DOHH2 (cell line): Measurements from ENCODE around the gene ELMOD2.

ENCODE experiments used
- H3F3A ChIP-seq: fragments of 200-600 bp; sonication (generic), shearing (Covaris generic); 2 replicates; pipeline ENCODE4 v1.6.0; 2016; ENCODE audit warnings: antibody characterized with exemption, mild to moderate bottlenecking; ENCODE audit not compliant: control insufficient read depth, insufficient read depth
- H3K27ac ChIP-seq: fragments of 200-600 bp; sonication (generic); 2 replicates; pipeline ENCODE4 v1.5.1; 2014; ENCODE audit warnings: low read depth, mild to moderate bottlenecking, low read length, moderate library complexity
- H3K27me3 ChIP-seq: fragments of 200-600 bp; sonication (generic); 2 replicates; pipeline ENCODE4 v1.6.1; 2014; ENCODE audit warnings: mild to moderate bottlenecking, low read length, mixed read lengths; ENCODE audit not compliant: control insufficient read depth
- H3K36me3 ChIP-seq: fragments of 200-600 bp; sonication (generic); 2 replicates; pipeline ENCODE4 v1.6.1; 2014; ENCODE audit warnings: mild to moderate bottlenecking, low read length, moderate library complexity, mixed read lengths; ENCODE audit not compliant: control insufficient read depth
- H3K4me1 ChIP-seq: fragments of 200-600 bp; sonication (generic); 2 replicates; pipeline ENCODE4 v1.6.1; 2014; ENCODE audit warnings: mild to moderate bottlenecking, low read length, mixed read lengths; ENCODE audit not compliant: control insufficient read depth
- H3K4me2 ChIP-seq: fragments of 200-600 bp; sonication (generic); 2 replicates; pipeline ENCODE4 v1.6.0; 2014; ENCODE audit warnings: mild to moderate bottlenecking, low read length, moderate library complexity
- H3K4me3 ChIP-seq: fragments of 200-600 bp; sonication (generic); 2 replicates; pipeline ENCODE4 v1.5.1; 2014; ENCODE audit warnings: mild to moderate bottlenecking, low read length, mixed read lengths
- H3K79me2 ChIP-seq: fragments of 200-600 bp; sonication (generic); 2 replicates; pipeline ENCODE4 v1.6.1; 2014; ENCODE audit warnings: mild to moderate bottlenecking, low read length, mixed read lengths; ENCODE audit not compliant: control insufficient read depth
- H3K9me2 ChIP-seq: fragments of 200-600 bp; sonication (generic); replicated peaks from 2 replicates; pipeline ENCODE4 v1.6.1; 2014; ENCODE audit warnings: mild to moderate bottlenecking, low read length, mixed read lengths; ENCODE audit not compliant: control insufficient read depth
- H3K9me3 ChIP-seq: fragments of 200-600 bp; sonication (generic); 2 replicates; pipeline ENCODE4 v1.6.1; 2014; ENCODE audit warnings: antibody characterized with exemption, low read length, mixed read lengths; ENCODE audit not compliant: control insufficient read depth, insufficient read depth
- H4K20me1 ChIP-seq: fragments of 200-600 bp; sonication (generic); 2 replicates; pipeline ENCODE4 v1.6.0; 2014; ENCODE audit warnings: low read depth, mild to moderate bottlenecking, antibody characterized with exemption, low read length, moderate library complexity; ENCODE audit not compliant: control insufficient read depth, insufficient read depth
- EZH2phosphoT487 ChIP-seq: fragments of 200-600 bp; sonication (generic); IDR thresholded peaks from 2 replicates; pipeline ENCODE4 v1.6.1; 2017; ENCODE audit warnings: borderline replicate concordance, mild to moderate bottlenecking, antibody characterized with exemption, low read length, moderate library complexity, mixed read lengths
- TF ChIP-seq, protein P1 (sequence below): fragments of 200-600 bp; sonication (generic); IDR thresholded peaks from one replicate; pipeline ENCODE4 v1.5.1; 2014; ENCODE audit warnings: antibody characterized with exemption, mild to moderate bottlenecking, low read depth, low read length; ENCODE audit not compliant: poor library complexity, severe bottlenecking

The ELMOD2 gene

DNA sequence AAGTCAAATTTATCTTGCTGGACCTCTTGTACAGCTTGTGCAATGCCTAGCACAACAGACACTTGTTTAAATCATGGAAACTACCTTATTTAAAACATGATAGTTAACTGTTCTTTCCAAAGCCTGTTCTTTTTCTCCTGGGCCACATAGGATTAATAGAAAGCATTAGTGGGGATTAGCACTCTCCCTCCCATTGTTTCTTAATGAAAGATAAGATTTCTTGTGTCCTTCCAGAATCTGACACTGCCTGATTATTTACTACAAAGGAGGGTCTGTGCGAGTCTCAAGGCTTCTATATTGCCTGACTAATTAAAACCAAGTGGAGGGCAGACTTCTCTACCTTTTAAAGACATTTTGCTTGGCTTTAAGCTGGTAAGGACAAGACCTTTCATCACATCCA, 8.5 kb upstream of the ELMOD2 start:
- H3K4me1 ChIP-seq, result no peaks in the 10 kb centered on the region
- H3F3A ChIP-seq, result no peaks in the 10 kb centered on the region
- no peak overlapping the region for H3K27ac ChIP-seq
- no peaks in the 10 kb centered on the region for H4K20me1 ChIP-seq
- no peaks in the 10 kb centered on the region for H3K79me2 ChIP-seq
- no peak overlapping the region for H3K4me3 ChIP-seq
- H3K36me3 ChIP-seq, result no peaks in the 10 kb centered on the region
- H3K9me3 ChIP-seq, result no peaks in the 10 kb centered on the region
- no peak overlapping the region for H3K4me2 ChIP-seq
- no peaks in the 10 kb centered on the region for H3K27me3 ChIP-seq
- no peaks in the 10 kb centered on the region for H3K9me2 ChIP-seq
- no peak for TF ChIP-seq EZH2phosphoT487
- TF ChIP-seq, protein P1, sequence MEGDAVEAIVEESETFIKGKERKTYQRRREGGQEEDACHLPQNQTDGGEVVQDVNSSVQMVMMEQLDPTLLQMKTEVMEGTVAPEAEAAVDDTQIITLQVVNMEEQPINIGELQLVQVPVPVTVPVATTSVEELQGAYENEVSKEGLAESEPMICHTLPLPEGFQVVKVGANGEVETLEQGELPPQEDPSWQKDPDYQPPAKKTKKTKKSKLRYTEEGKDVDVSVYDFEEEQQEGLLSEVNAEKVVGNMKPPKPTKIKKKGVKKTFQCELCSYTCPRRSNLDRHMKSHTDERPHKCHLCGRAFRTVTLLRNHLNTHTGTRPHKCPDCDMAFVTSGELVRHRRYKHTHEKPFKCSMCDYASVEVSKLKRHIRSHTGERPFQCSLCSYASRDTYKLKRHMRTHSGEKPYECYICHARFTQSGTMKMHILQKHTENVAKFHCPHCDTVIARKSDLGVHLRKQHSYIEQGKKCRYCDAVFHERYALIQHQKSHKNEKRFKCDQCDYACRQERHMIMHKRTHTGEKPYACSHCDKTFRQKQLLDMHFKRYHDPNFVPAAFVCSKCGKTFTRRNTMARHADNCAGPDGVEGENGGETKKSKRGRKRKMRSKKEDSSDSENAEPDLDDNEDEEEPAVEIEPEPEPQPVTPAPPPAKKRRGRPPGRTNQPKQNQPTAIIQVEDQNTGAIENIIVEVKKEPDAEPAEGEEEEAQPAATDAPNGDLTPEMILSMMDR, result no peak

DNA sequence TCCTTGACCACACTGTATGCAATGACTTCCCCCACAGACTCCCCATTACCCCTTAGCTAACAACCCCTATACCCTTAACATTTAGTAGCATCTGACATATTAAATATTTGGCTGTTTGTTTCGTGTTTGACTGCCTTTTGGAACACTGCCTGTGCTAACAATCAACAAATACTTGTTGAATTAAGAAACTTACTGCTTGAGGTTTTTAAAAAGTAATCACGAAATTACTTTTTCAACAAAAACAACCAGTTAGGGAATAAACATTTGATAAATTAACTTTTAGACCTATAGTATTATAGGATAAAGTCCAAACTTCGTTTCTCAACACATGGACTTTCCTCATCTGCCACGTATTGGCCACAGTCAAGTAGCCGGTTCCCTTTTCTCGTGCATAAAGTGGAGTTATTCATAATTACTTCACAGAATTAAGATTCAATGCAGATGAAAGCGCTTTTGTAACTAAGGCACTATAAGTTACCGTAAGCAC, 555 bp upstream of the ELMOD2 start:
- H3K9me2 ChIP-seq, result no peaks in the 10 kb centered on the region
- no peaks in the 10 kb centered on the region for H3K9me3 ChIP-seq
- peaks cover 17% of the 10 kb centered on the region for H3K79me2 ChIP-seq
- peak overlapping the region; percentile 83 for H3K4me2 ChIP-seq
- TF ChIP-seq EZH2phosphoT487, result no peak
- TF ChIP-seq, protein P1, result no peak
- peak overlapping the region; percentile 93 for H3K4me3 ChIP-seq
- no peaks in the 10 kb centered on the region for H3F3A ChIP-seq
- H3K4me1 ChIP-seq, result peaks cover 19% of the 10 kb centered on the region
- H4K20me1 ChIP-seq, result no peaks in the 10 kb centered on the region
- peaks cover 27% of the 10 kb centered on the region for H3K36me3 ChIP-seq
- H3K27ac ChIP-seq, result no peak overlapping the region
- no peaks in the 10 kb centered on the region for H3K27me3 ChIP-seq

DNA sequence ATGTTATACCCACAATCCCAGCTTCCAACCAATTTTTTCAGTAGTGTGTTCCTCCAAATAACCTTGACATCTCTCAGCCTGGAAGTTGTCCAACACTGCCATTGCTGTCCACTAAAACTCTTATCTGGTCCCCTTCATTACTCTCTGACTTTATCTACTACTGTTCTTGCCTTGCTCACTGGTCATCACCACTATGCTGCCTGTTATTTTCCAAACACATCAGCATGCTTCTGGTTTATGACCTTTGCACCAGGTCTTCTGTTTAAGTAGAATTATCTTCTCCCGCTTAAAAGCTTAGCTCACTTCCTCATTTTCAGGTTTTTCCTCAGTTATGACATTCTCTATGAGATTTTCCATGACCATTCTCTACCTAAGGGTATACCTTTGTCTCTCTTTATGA, 5.5 kb downstream of the ELMOD2 start:
- no peaks in the 10 kb centered on the region for H4K20me1 ChIP-seq
- no peak overlapping the region for H3K4me2 ChIP-seq
- no peak overlapping the region for H3K4me3 ChIP-seq
- H3K4me1 ChIP-seq, result peaks cover 13% of the 10 kb centered on the region
- peaks cover 23% of the 10 kb centered on the region for H3K36me3 ChIP-seq
- no peaks in the 10 kb centered on the region for H3K9me2 ChIP-seq
- H3K27ac ChIP-seq, result no peak overlapping the region
- TF ChIP-seq, protein P1, result no peak
- no peak for TF ChIP-seq EZH2phosphoT487
- H3F3A ChIP-seq, result no peaks in the 10 kb centered on the region
- no peaks in the 10 kb centered on the region for H3K9me3 ChIP-seq
- peaks cover 15% of the 10 kb centered on the region for H3K79me2 ChIP-seq
- H3K27me3 ChIP-seq, result no peaks in the 10 kb centered on the region
